ENCODE results near the gene KRTAP9-3. TPM values are rescaled to one million over a fixed set of nuclear protein-coding genes. Genes with fewer than 3 reads are reported as not detected.

Gene KRTAP9-3
- polyA plus RNA-seq, 3 donors, result not detected

GRCh38 chr17:41190328-41190727 lies 41.9 kb upstream of the KRTAP9-3 start:
- Histone ChIP-seq H3K36me3 (replicated peaks in 1 of 2; ENCODE audit: control insufficient read depth in 1 of 2, insufficient read depth in 2 of 2, low read length in 2 of 2) (no peaks in the 10 kb centered on the region), H3K9me3 (replicated peaks in 1 of 2; ENCODE audit: control insufficient read depth in 1 of 2, insufficient read depth in 1 of 2, low read length in 2 of 2) (no peaks in the 10 kb centered on the region), H3K4me1 (ENCODE audit: control insufficient read depth in 1 of 2, insufficient read depth in 2 of 2, low read length in 2 of 2) (no peaks in the 10 kb centered on the region), H3K4me3 (replicated peaks in 1 of 3; ENCODE audit: low read depth in 2 of 3, low read length in 3 of 3) (no peak overlapping the region), H3K27me3 (ENCODE audit: control insufficient read depth in 2 of 2, insufficient read depth in 2 of 2, low read length in 2 of 2) (peaks cover 0 to 3% of the 10 kb centered on the region in 2 donors), H4K20me1 (ENCODE audit: insufficient read depth, low read length) (no peaks in the 10 kb centered on the region), H2AFZ (ENCODE audit: insufficient read depth, low read depth, low read length, poor library complexity, severe bottlenecking) (no peak overlapping the region), H3K4me2 (replicated peaks; ENCODE audit: extremely low read depth, low read length, poor library complexity, severe bottlenecking) (no peak overlapping the region), H3K79me2 (ENCODE audit: insufficient read depth, low read length) (no peaks in the 10 kb centered on the region), H3K27ac (ENCODE audit: low read depth in 1 of 2, low read length in 2 of 2) (no peak overlapping the region), H3K9ac (ENCODE audit: insufficient read depth, low read length, poor library complexity, severe bottlenecking) (no peak overlapping the region)
- 88% methylated on average over 3 of the region's 3 CpGs for WGBS (ENCODE audit: insufficient coverage)
- no peaks in the 10 kb centered on the region for H3K4me1 Mint-ChIP-seq
- H3K36me3 Mint-ChIP-seq, result no peaks in the 10 kb centered on the region
- H3K9me3 Mint-ChIP-seq, result peaks cover 0 to 4% (median 0%) of the 10 kb centered on the region in 7 donors
- H3K27ac Mint-ChIP-seq, result peak overlapping the region in 1 of 7 donors; percentile 16
- no peak for TF ChIP-seq CTCF (IDR thresholded peaks at IDR 0.05)
- no peak overlapping the region for H3K4me3 Mint-ChIP-seq
- intact Hi-C loops (cut with micrococcal nuclease), result no loop called here
- H3K27me3 Mint-ChIP-seq (ENCODE audit: low read depth in 3 of 3), result peaks cover 7 to 11% (median 8%) of the 10 kb centered on the region in 3 donors
- DNase-seq, result no peak

- Mint-ChIP-seq H3K27me3 (ENCODE audit: low read depth in 3 of 3) (peaks cover 2 to 3% (median 3%) of the 10 kb centered on the region in 3 donors), H3K36me3 (no peaks in the 10 kb centered on the region), H3K27ac (no peak overlapping the region), H3K4me1 (no peaks in the 10 kb centered on the region), H3K9me3 (peaks cover 0 to 8% (median 2%) of the 10 kb centered on the region in 7 donors), H3K4me3 (no peak overlapping the region)
- no peaks in the 10 kb centered on the region for H4K20me1 ChIP-seq (ENCODE audit: insufficient read depth, low read length)
- no peaks in the 10 kb centered on the region for H3K9me3 ChIP-seq (replicated peaks in 1 of 2; ENCODE audit: control insufficient read depth in 1 of 2, insufficient read depth in 1 of 2, low read length in 2 of 2)
- DNase-seq, result no peak
- no CpG with 5 or more reads among the region's 1 CpG for WGBS (ENCODE audit: insufficient coverage)
- H3K9ac ChIP-seq (ENCODE audit: insufficient read depth, low read length, poor library complexity, severe bottlenecking), result no peak overlapping the region
- intact Hi-C loops (cut with micrococcal nuclease), result no loop called here
- no peak overlapping the region for H3K27ac ChIP-seq (ENCODE audit: low read depth in 1 of 2, low read length in 2 of 2)
- no peaks in the 10 kb centered on the region for H3K27me3 ChIP-seq (ENCODE audit: control insufficient read depth in 2 of 2, insufficient read depth in 2 of 2, low read length in 2 of 2)
- H2AFZ ChIP-seq (ENCODE audit: insufficient read depth, low read depth, low read length, poor library complexity, severe bottlenecking), result no peak overlapping the region
- TF ChIP-seq CTCF (IDR thresholded peaks at IDR 0.05), result no peak
- no peak overlapping the region for H3K4me3 ChIP-seq (replicated peaks in 1 of 3; ENCODE audit: low read depth in 2 of 3, low read length in 3 of 3)
- no peaks in the 10 kb centered on the region for H3K36me3 ChIP-seq (replicated peaks in 1 of 2; ENCODE audit: control insufficient read depth in 1 of 2, insufficient read depth in 2 of 2, low read length in 2 of 2)
- H3K4me1 ChIP-seq (ENCODE audit: control insufficient read depth in 1 of 2, insufficient read depth in 2 of 2, low read length in 2 of 2), result no peaks in the 10 kb centered on the region
- H3K4me2 ChIP-seq (replicated peaks; ENCODE audit: extremely low read depth, low read length, poor library complexity, severe bottlenecking), result no peak overlapping the region
- H3K79me2 ChIP-seq (ENCODE audit: insufficient read depth, low read length), result no peaks in the 10 kb centered on the region
These were observed 36.2 kb upstream of the KRTAP9-3 start for GRCh38 chr17:41196068-41196467.
